GM23248 (cell line): Measurements from ENCODE around the gene GGA2. TPM values are rescaled to one million over a fixed set of nuclear protein-coding genes. Genes with fewer than 3 reads are reported as not detected.
"Not testable (repeated sequence)": the region's sequence is repeated elsewhere in the genome, so short reads cannot be mapped to it uniquely, and the experiment has no call there.

Experiments
- DNase-seq: peaks from one replicate; pipeline ENCODE4 v3.0.0-alpha.2; 2015
- H2AFZ ChIP-seq: fragments of 200-600 bp; sonication (generic); 2 replicates; pipeline ENCODE4 v1.6.1; 2016; ENCODE audit warnings: antibody characterized with exemption
- H3F3A ChIP-seq: fragments of 200-600 bp; sonication (generic); 2 replicates; pipeline ENCODE4 v1.6.1; 2016; ENCODE audit warnings: mild to moderate bottlenecking, antibody characterized with exemption, mixed run types; ENCODE audit not compliant: insufficient read depth
- H3K27ac ChIP-seq: fragments of 200-600 bp; sonication (generic); 2 replicates; pipeline ENCODE4 v1.5.1; 2016; ENCODE audit warnings: mild to moderate bottlenecking
- H3K27me3 ChIP-seq: fragments of 200-600 bp; sonication (generic); replicated peaks from 2 replicates; pipeline ENCODE4 v1.6.1; 2016; ENCODE audit warnings: mild to moderate bottlenecking; ENCODE audit not compliant: insufficient read depth
- H3K36me3 ChIP-seq: fragments of 200-600 bp; sonication (generic); 2 replicates; pipeline ENCODE4 v1.6.1; 2016; ENCODE audit warnings: low read depth, mild to moderate bottlenecking
- H3K4me1 ChIP-seq: fragments of 200-600 bp; sonication (generic); 2 replicates; pipeline ENCODE4 v1.6.1; 2016; ENCODE audit warnings: mild to moderate bottlenecking; ENCODE audit not compliant: insufficient read depth
- H3K4me2 ChIP-seq: fragments of 200-600 bp; sonication (generic); one replicate; pipeline ENCODE4 v1.6.1; 2016; ENCODE audit warnings: mild to moderate bottlenecking; ENCODE audit not compliant: unreplicated experiment
- H3K4me3 ChIP-seq: fragments of 200-600 bp; sonication (generic); 2 replicates; pipeline ENCODE4 v1.5.1; 2016; ENCODE audit warnings: mild to moderate bottlenecking
- H3K79me2 ChIP-seq: fragments of 200-600 bp; sonication (generic); 2 replicates; pipeline ENCODE4 v1.6.1; 2016; ENCODE audit warnings: mild to moderate bottlenecking; ENCODE audit not compliant: insufficient read depth
- H3K9ac ChIP-seq: fragments of 200-600 bp; sonication (generic); 2 replicates; pipeline ENCODE4 v1.6.1; 2016; ENCODE audit warnings: mild to moderate bottlenecking
- H3K9me2 ChIP-seq: fragments of 200-600 bp; sonication (generic); 2 replicates; pipeline ENCODE4 v1.6.1; 2016; ENCODE audit warnings: mixed run types, mild to moderate bottlenecking, moderate library complexity; ENCODE audit not compliant: insufficient read depth
- H3K9me3 ChIP-seq: fragments of 200-600 bp; sonication (generic); one replicate; pipeline ENCODE4 v1.6.1; 2017; ENCODE audit warnings: low read depth
- H4K20me1 ChIP-seq: fragments of 200-600 bp; sonication (generic); 2 replicates; pipeline ENCODE4 v1.6.0; 2016; ENCODE audit not compliant: insufficient read depth
- EZH2 ChIP-seq: fragments of 200-600 bp; sonication (generic); IDR thresholded peaks from 2 replicates; pipeline ENCODE4 v1.6.1; 2018; ENCODE audit warnings: antibody characterized with exemption, mild to moderate bottlenecking; ENCODE audit not compliant: insufficient read depth, poor library complexity, severe bottlenecking
- EZH2phosphoT487 ChIP-seq: fragments of 200-600 bp; sonication (generic); IDR thresholded peaks from 2 replicates; pipeline ENCODE4 v1.6.1; 2018; ENCODE audit warnings: antibody characterized with exemption, moderate library complexity, mild to moderate bottlenecking, low read depth; ENCODE audit not compliant: insufficient read depth
- WGBS, 2 experiments: methylation state at CpG; one replicate each; pipeline ENCODE4 v1.1.6; 2015 to 2017; ENCODE audit warnings: low lambda C conversion rate in 2 of 2, low coverage in 1 of 2; ENCODE audit errors: missing lambda C conversion rate in 2 of 2; 5-methylcytosine and 5-hydroxymethylcytosine counted together
- in situ Hi-C: fragments of 300-500 bp; cut with MboI; formaldehyde crosslinking; loops from 2 replicates; pipeline ENCODE4 v1.15.0; 2020
- polyA plus RNA-seq: library from polyadenylated mRNA; unstranded; fragments of >200 nt; fragmentation: Nextera tagmentation; extraction: Ambion mirVana; gene quantifications from 2 replicates; pipeline ENCODE4 v1.2.1, GENCODE V29; 2016
- total RNA-seq: library from RNA; depleted of rRNA; stranded (reverse); fragments of >200 nt; shearing (Covaris generic); gene quantifications from 2 replicates; pipeline ENCODE4 v1.2.3, GENCODE V29; 2014

Gene GGA2
- total and polyA plus RNA-seq, 2 experiments from 2014 or later, result 9.6 to 17.7 TPM

- no peaks in the 10 kb centered on the region for H3K9me2 ChIP-seq
- TF ChIP-seq EZH2phosphoT487 (no peak), EZH2 (no peak)
- peaks cover 17% of the 10 kb centered on the region for H3K36me3 ChIP-seq
- no peak overlapping the region for H3K4me3 ChIP-seq
- peaks cover 15% of the 10 kb centered on the region for H3K4me1 ChIP-seq
- no peak overlapping the region for H3K4me2 ChIP-seq
- no peaks in the 10 kb centered on the region for H3K27me3 ChIP-seq
- peaks cover 41% of the 10 kb centered on the region for H3K79me2 ChIP-seq
- WGBS, 2 experiments, result 75 to 82% methylated on average over 3 of the region's 3 CpGs
- no peaks in the 10 kb centered on the region for H3K9me3 ChIP-seq
- no peak overlapping the region for H3K27ac ChIP-seq
- no peaks in the 10 kb centered on the region; the same call in 1 of the 2 replicates for H4K20me1 ChIP-seq
- in situ Hi-C loops, result no loop called here
- DNase-seq, result no peak
- no peak overlapping the region for H2AFZ ChIP-seq
- peaks cover 13% of the 10 kb centered on the region; the same call in 1 of the 2 replicates for H3F3A ChIP-seq
- H3K9ac ChIP-seq, result no peak overlapping the region
These were observed 44.2 kb upstream of the GGA2 start for GRCh38 chr16:23554536-23554935.

- H3K27me3 ChIP-seq, result no peaks in the 10 kb centered on the region
- no peaks in the 10 kb centered on the region for H3K9me3 ChIP-seq
- no peaks in the 10 kb centered on the region for H3K9me2 ChIP-seq
- DNase-seq, result no peak
- H4K20me1 ChIP-seq, result no peaks in the 10 kb centered on the region
- no peak overlapping the region for H3K4me2 ChIP-seq
- peaks cover 25% of the 10 kb centered on the region for H3K36me3 ChIP-seq
- 79 to 80% methylated on average over 6 of the region's 6 CpGs for WGBS, 2 experiments
- H3K79me2 ChIP-seq, result peaks cover 23% of the 10 kb centered on the region
- no peak overlapping the region for H3K9ac ChIP-seq
- TF ChIP-seq EZH2, result no peak
- no peak for TF ChIP-seq EZH2phosphoT487
- H3K27ac ChIP-seq, result no peak overlapping the region
- H3K4me1 ChIP-seq, result peaks cover 6% of the 10 kb centered on the region; the same call in 1 of the 2 replicates
- no peak overlapping the region for H3K4me3 ChIP-seq
- H2AFZ ChIP-seq, result no peak overlapping the region
- in situ Hi-C loops, result no loop called here
- peaks cover 6% of the 10 kb centered on the region; the same call in 1 of the 2 replicates for H3F3A ChIP-seq
These were observed 41.9 kb upstream of the GGA2 start for GRCh38 chr16:23552161-23552560.

DNA sequence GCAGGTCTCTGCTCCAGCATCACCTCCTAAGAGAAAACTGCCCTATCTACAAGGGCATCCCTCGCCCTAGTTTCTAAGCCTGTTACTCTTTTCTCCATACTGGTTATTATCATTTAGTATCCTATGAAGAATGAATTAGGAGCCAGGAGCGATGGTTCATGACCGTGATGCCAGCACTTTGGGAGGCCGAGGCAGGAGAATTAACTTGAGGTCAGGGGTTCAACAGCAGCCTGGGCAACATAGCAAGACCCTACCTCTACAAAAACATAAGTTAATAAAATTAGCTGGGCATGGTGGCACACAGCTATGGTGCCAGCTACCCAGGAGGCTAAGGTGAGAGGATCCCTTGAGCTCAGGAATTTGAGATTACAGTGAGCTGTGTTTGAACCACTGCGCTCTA lies 39.6 kb upstream of the GGA2 start:
- Histone ChIP-seq H3K27me3 (no peaks in the 10 kb centered on the region), H3K4me1 (no peaks in the 10 kb centered on the region), H3K4me3 (no peak overlapping the region), H2AFZ (no peak overlapping the region), H3K9me3 (no peaks in the 10 kb centered on the region), H3K9ac (no peak overlapping the region), H3K36me3 (peaks cover 25% of the 10 kb centered on the region), H4K20me1 (no peaks in the 10 kb centered on the region), H3F3A (no peaks in the 10 kb centered on the region), H3K27ac (no peak overlapping the region), H3K79me2 (peaks cover 2% of the 10 kb centered on the region; the same call in 1 of the 2 replicates), H3K4me2 (no peak overlapping the region), H3K9me2 (no peaks in the 10 kb centered on the region)
- in situ Hi-C loops, result no loop called here
- 89 to 92% methylated on average over 5 of the region's 5 CpGs for WGBS, 2 experiments
- TF ChIP-seq EZH2 (no peak), EZH2phosphoT487 (no peak)
- DNase-seq, result no peak

GRCh38 chr16:23544436-23544835 lies 34.1 kb upstream of the GGA2 start:
- Histone ChIP-seq H3K9me3 (no peaks in the 10 kb centered on the region), H4K20me1 (no peaks in the 10 kb centered on the region), H3K27ac (no peak overlapping the region), H3K4me2 (no peak overlapping the region), H3K4me1 (no peaks in the 10 kb centered on the region), H2AFZ (no peak overlapping the region), H3K36me3 (peaks cover 14% of the 10 kb centered on the region), H3K9ac (no peak overlapping the region), H3K4me3 (no peak overlapping the region), H3K27me3 (no peaks in the 10 kb centered on the region), H3K79me2 (no peaks in the 10 kb centered on the region), H3K9me2 (no peaks in the 10 kb centered on the region), H3F3A (no peaks in the 10 kb centered on the region)
- no peak for DNase-seq
- TF ChIP-seq EZH2 (no peak), EZH2phosphoT487 (no peak)
- in situ Hi-C loops, result no loop called here
- 96 to 97% methylated on average over 14 of the region's 14 CpGs for WGBS, 2 experiments

DNA sequence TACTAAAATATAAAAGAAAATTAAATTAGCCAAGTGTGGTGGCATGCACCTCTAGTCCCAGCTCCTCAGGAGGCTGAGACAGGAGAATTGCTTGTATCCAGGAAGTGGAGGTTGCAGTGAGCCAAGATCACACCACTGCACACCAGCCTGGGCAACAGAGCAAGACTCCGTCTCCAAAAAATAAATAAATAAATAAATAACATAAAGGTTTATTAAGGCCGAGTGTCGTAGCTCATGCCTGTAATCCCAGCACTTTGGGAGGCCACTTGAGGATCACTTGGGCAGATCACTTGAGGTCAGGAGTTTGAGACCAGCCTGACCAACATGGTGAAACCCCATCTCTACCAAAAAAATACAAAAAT lies 30.5 kb upstream of the GGA2 start:
- H3K27me3 ChIP-seq, H3K36me3 ChIP-seq, H3K4me2 ChIP-seq, H4K20me1 ChIP-seq, H2AFZ ChIP-seq, H3K79me2 ChIP-seq, H3K9me2 ChIP-seq, H3K9me3 ChIP-seq, DNase-seq, H3F3A ChIP-seq, in situ Hi-C loops, H3K9ac ChIP-seq, H3K27ac ChIP-seq, H3K4me3 ChIP-seq: not testable (repeated sequence)
- 96 to 100% methylated on average over 3 of the region's 3 CpGs for WGBS, 2 experiments
- peaks cover 19% of the 10 kb centered on the region for H3K4me1 ChIP-seq
